HepG2 (cell line): ENCODE measurements around the gene PDLIM4. TPM values are rescaled to one million over a fixed set of nuclear protein-coding genes. Genes with fewer than 3 reads are reported as not detected.

Experiments
- ATAC-seq: fragments of 200-7000 bp; cut with Tn5 transposase; 3 replicates; pipeline ENCODE4 v1.9.1; 2020; ENCODE audit warnings: mild to moderate bottlenecking, moderate library complexity
- BruUV-seq: library from RNA; stranded (reverse); fragments of 400-500 nt; replicated peaks from 2 replicates; lab custom pipeline; 2021; lab: Mats Ljungman, UMichigan
- CTCF ChIA-PET: fragments of 300-600 bp; formaldehyde crosslinking; extraction: SDS; loops from one replicate; lab custom pipeline; 2021; ENCODE audit warnings: low total read pairs, inconsistent platforms, low intra/inter-chr PET ratio; lab: Yijun Ruan, JAX
- POLR2A ChIA-PET: fragments of 350-600 bp; sonication (Branson Sonifier 250); formaldehyde crosslinking; loops from one replicate; lab custom pipeline; 2020; ENCODE audit warnings: antibody characterized with exemption, inconsistent platforms; lab: Yijun Ruan, JAX
- DNase-seq: peaks from one replicate; pipeline ENCODE4 v3.0.0-alpha.2; 2015; ENCODE audit warnings: low spot score
- FAIRE-seq: peaks from 3 replicates; lab custom pipeline; 2011; peaks lifted over from hg19 to GRCh38; lab: Jason Lieb, UNC
- H2AFZ ChIP-seq: one replicate; pipeline ENCODE4 v1.6.1; 2011; ENCODE audit warnings: low read length, inconsistent platforms
- H3K27ac ChIP-seq: fragments of 300-600 bp; 3 replicates; pipeline ENCODE4 v1.8.0; 2011; ENCODE audit warnings: mixed run types, mild to moderate bottlenecking, mixed read lengths, low read length, inconsistent platforms; ENCODE audit not compliant: insufficient read depth; ENCODE audit errors: extremely low read length
- H3K27me3 ChIP-seq, 2 experiments: fragments of 200-600 bp in 1 of 2; 2 replicates in 1 of 2; 3 replicates in 1 of 2; pipeline versions ENCODE4 v1.6.0 to v1.8.0; 2011; ENCODE audit warnings: low read length in 2 of 2, mild to moderate bottlenecking in 2 of 2, moderate library complexity in 2 of 2, inconsistent platforms in 1 of 2; ENCODE audit not compliant: insufficient read depth in 2 of 2, control insufficient read depth in 1 of 2
- H3K36me3 ChIP-seq, 2 experiments: fragments of 200-600 bp in 1 of 2; replicated peaks in 1 of 2; 2 replicates in 1 of 2; 3 replicates in 1 of 2; pipeline versions ENCODE4 v1.5.1 to v1.8.0; 2011; ENCODE audit warnings: low read length in 2 of 2, inconsistent platforms in 1 of 2; ENCODE audit not compliant: insufficient read depth in 2 of 2, control insufficient read depth in 1 of 2
- H3K4me1 ChIP-seq: 2 replicates; pipeline ENCODE4 v1.5.1; 2012; ENCODE audit warnings: low read length, inconsistent platforms; ENCODE audit not compliant: insufficient read depth
- H3K4me2 ChIP-seq: 2 replicates; pipeline ENCODE4 v1.6.0; 2011; ENCODE audit warnings: low read depth, low read length, inconsistent platforms
- H3K4me3 ChIP-seq, 3 experiments: fragments of 200-600 bp in 1 of 3; sonication (generic), shearing (Covaris generic) in 1 of 3; replicated peaks in 1 of 3; 2 replicates each; pipeline ENCODE4 v1.5.1; 2011 to 2016; ENCODE audit warnings: low read length in 3 of 3, inconsistent platforms in 2 of 3, low read depth in 2 of 3, mild to moderate bottlenecking in 2 of 3, control low read depth in 1 of 3, mixed read lengths in 1 of 3; ENCODE audit not compliant: insufficient read depth in 1 of 3
- H3K79me2 ChIP-seq: one replicate; pipeline ENCODE4 v1.6.1; 2011; ENCODE audit warnings: low read length, inconsistent platforms; ENCODE audit not compliant: insufficient read depth
- H3K9ac ChIP-seq: 2 replicates; pipeline ENCODE4 v1.6.0; 2011; ENCODE audit warnings: mild to moderate bottlenecking, low read depth, low read length, inconsistent platforms; ENCODE audit not compliant: insufficient read depth
- H3K9me3 ChIP-seq: 2 replicates; pipeline ENCODE4 v1.5.1; 2012; ENCODE audit warnings: mild to moderate bottlenecking, low read length
- H4K20me1 ChIP-seq: 2 replicates; pipeline ENCODE4 v1.6.0; 2011; ENCODE audit warnings: inconsistent platforms, mild to moderate bottlenecking, low read length, moderate library complexity; ENCODE audit not compliant: insufficient read depth
- ELF1 ChIP-seq: sonication (generic); formaldehyde crosslinking; IDR thresholded peaks from 2 replicates; pipeline ENCODE4 v1.4.0; 2020; ENCODE audit warnings: missing genetic modification reagents
- ELF3 ChIP-seq: IDR thresholded peaks from 2 replicates; pipeline ENCODE4 v1.6.1; 2016; ENCODE audit warnings: missing genetic modification reagents, missing compliant biosample characterization
- ETV5 ChIP-seq: IDR thresholded peaks from 2 replicates; pipeline ENCODE4 v1.6.1; 2018; ENCODE audit warnings: missing biosample characterization, missing genetic modification reagents, inconsistent platforms, borderline replicate concordance
- GLI4 ChIP-seq: sonication (generic); formaldehyde crosslinking; IDR thresholded peaks from 2 replicates; pipeline ENCODE4 v1.5.1; 2020; ENCODE audit warnings: missing genetic modification reagents, mild to moderate bottlenecking, moderate library complexity, borderline replicate concordance
- GTF2F1 ChIP-seq: fragments of 150-350 bp; IDR thresholded peaks from 2 replicates; pipeline ENCODE4 v1.6.1; 2014; ENCODE audit warnings: low read length
- IRX3 ChIP-seq: sonication (generic); formaldehyde crosslinking; IDR thresholded peaks from 2 replicates; pipeline ENCODE4 v1.8.1; 2023; ENCODE audit warnings: mild to moderate bottlenecking, low read depth, missing genetic modification reagents, borderline replicate concordance
- MAFK ChIP-seq, 2 experiments: IDR thresholded peaks in 1 of 2; conservative IDR thresholded peaks in 1 of 2; 2 replicates each; pipeline ENCODE4 v1.6.1; 2011; ENCODE audit warnings: improper control_type of control experiment in 2 of 2, low read length in 2 of 2
- NPAS2 ChIP-seq: sonication (generic); formaldehyde crosslinking; IDR thresholded peaks from 2 replicates; pipeline ENCODE4 v1.8.0; 2022; ENCODE audit warnings: mild to moderate bottlenecking, missing genetic modification reagents, borderline replicate concordance
- SIX1 ChIP-seq: sonication (generic); formaldehyde crosslinking; IDR thresholded peaks from 2 replicates; pipeline ENCODE4 v1.4.0; 2020; ENCODE audit warnings: missing genetic modification reagents, borderline replicate concordance
- THYN1 ChIP-seq: sonication (generic); formaldehyde crosslinking; IDR thresholded peaks from 2 replicates; pipeline ENCODE4 v1.8.1; 2023; ENCODE audit warnings: low read depth, mild to moderate bottlenecking, moderate library complexity, missing genetic modification reagents, borderline replicate concordance
- ZKSCAN5 ChIP-seq: sonication (generic); formaldehyde crosslinking; IDR thresholded peaks from 2 replicates; pipeline ENCODE4 v1.5.1; 2020; ENCODE audit warnings: mild to moderate bottlenecking, missing genetic modification reagents
- ZNF678 ChIP-seq: sonication (generic); formaldehyde crosslinking; IDR thresholded peaks from 2 replicates; pipeline ENCODE4 v1.4.0; 2020; ENCODE audit warnings: mild to moderate bottlenecking, missing genetic modification reagents
- ZSCAN30 ChIP-seq: sonication (generic); formaldehyde crosslinking; IDR thresholded peaks from 2 replicates; pipeline ENCODE4 v1.5.0; 2020; ENCODE audit warnings: mild to moderate bottlenecking, missing genetic modification reagents
- WGBS: methylation state at CpG from one replicate; pipeline ENCODE4 v1.1.6; 2017; ENCODE audit warnings: low lambda C conversion rate; 5-methylcytosine and 5-hydroxymethylcytosine counted together
- in situ Hi-C: cut with HindIII; loops from 2 replicates; pipeline ENCODE4 v1.10.0; 2017; ENCODE audit warnings: low pct_unique_long_range_greater_than_20kb; ENCODE audit not compliant: extremely low pct_ligation_motif_present
- intact Hi-C: fragments of 100-400 bp; cut with micrococcal nuclease; formaldehyde crosslinking; loops from one replicate; pipeline ENCODE4 v1.10.0; 2022; ENCODE audit not compliant: unreplicated experiment
- polyA plus RNA-seq, 8 experiments: library from polyadenylated mRNA; depleted of rRNA in 3 of 8; stranded (reverse) in 7 of 8; unstranded in 1 of 8; fragments of >200 nt; fragmentation: Illumina TruSeq in 4 of 8; extraction: Trizol in 4 of 8; gene quantifications; 2 replicates each; pipeline versions ENCODE4 v1.2.1 to v1.2.3, GENCODE V29; 2011 to 2016; ENCODE audit warnings: low read depth in 4 of 8, missing spikeins in 1 of 8, mixed read lengths in 1 of 8; ENCODE audit not compliant: insufficient read depth in 1 of 8
- total RNA-seq, 5 experiments: library from RNA; depleted of rRNA; stranded (reverse); fragments of >200 nt; fragmentation: Illumina TruSeq; extraction: Trizol; gene quantifications; 2 replicates each; pipeline ENCODE4 v1.2.3, GENCODE V29; 2016; ENCODE audit warnings: low read depth in 1 of 5
- TF ChIP-seq, protein P1 (sequence below): sonication (generic); formaldehyde crosslinking; IDR thresholded peaks from 2 replicates; pipeline ENCODE4 v1.8.0; 2022; ENCODE audit warnings: mild to moderate bottlenecking, missing genetic modification reagents; ENCODE audit not compliant: insufficient replicate concordance
- TF ChIP-seq, protein P2 (sequence below): sonication (generic); formaldehyde crosslinking; IDR thresholded peaks from 2 replicates; pipeline ENCODE4 v1.4.0; 2020; ENCODE audit warnings: missing genetic modification reagents

Gene PDLIM4
- total and polyA plus RNA-seq, 2 of the 13 experiments (the other 11 are each of a cell fraction or from before 2014, with no cell fraction given), result 1.1 to 2.3 TPM

DNA sequence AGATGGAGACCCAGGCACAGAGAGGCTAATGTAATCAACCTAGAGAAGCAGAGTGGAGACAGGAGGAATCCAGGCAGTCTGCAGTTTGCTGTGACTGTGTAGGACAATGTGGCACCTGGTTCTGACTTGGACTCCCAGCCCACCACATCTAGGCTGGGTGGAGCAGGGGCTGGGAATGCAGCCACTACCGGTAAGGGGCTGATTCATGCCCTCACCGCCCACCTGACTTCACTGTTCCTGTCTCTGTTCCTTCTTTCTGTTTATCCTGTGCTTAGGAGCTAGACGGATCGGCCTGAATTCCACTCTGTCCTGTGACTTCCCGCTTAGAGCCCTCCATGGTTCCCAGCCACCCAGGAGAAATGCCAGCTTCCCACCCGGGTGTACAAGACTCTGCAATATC is 2.6 kb downstream of the PDLIM4 start:
- no peak overlapping the region for H2AFZ ChIP-seq
- H3K79me2 ChIP-seq, result no peaks in the 10 kb centered on the region
- CTCF ChIA-PET, result no interaction called here
- FAIRE-seq, result no peak
- H3K27ac ChIP-seq, result no peak overlapping the region
- no peak overlapping the region for H3K4me2 ChIP-seq
- TF ChIP-seq, protein P1, sequence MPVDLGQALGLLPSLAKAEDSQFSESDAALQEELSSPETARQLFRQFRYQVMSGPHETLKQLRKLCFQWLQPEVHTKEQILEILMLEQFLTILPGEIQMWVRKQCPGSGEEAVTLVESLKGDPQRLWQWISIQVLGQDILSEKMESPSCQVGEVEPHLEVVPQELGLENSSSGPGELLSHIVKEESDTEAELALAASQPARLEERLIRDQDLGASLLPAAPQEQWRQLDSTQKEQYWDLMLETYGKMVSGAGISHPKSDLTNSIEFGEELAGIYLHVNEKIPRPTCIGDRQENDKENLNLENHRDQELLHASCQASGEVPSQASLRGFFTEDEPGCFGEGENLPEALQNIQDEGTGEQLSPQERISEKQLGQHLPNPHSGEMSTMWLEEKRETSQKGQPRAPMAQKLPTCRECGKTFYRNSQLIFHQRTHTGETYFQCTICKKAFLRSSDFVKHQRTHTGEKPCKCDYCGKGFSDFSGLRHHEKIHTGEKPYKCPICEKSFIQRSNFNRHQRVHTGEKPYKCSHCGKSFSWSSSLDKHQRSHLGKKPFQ, result no peak
- TF ChIP-seq ETV5 (CRISPR knock-in tag) (no peak), THYN1 (CRISPR knock-in tag) (no peak), GLI4 (CRISPR knock-in tag) (no peak)
- TF ChIP-seq, all 625 proteins: peak for 0
- peaks cover 20% of the 10 kb centered on the region for H3K4me1 ChIP-seq
- POLR2A ChIA-PET, result interaction anchor here (0.5 kb wide), 1 partner anchor 12 kb away, joined by 4 read pairs; no protein-coding TSS in a partner anchor
- 56% methylated on average over 6 of the region's 6 CpGs for WGBS
- in situ Hi-C loops (no loop called here), intact Hi-C loops (no loop called here)
- H3K9ac ChIP-seq, result no peak overlapping the region
- H3K4me3 ChIP-seq, result no peak overlapping the region
- BruUV-seq, result no TSS peak
- no peaks in the 10 kb centered on the region for H3K9me3 ChIP-seq
- ATAC-seq (no peak), DNase-seq (no peak)
- peaks cover 12 to 34% of the 10 kb centered on the region in 2 experiments for H3K27me3 ChIP-seq
- H4K20me1 ChIP-seq, result no peaks in the 10 kb centered on the region
- no peaks in the 10 kb centered on the region for H3K36me3 ChIP-seq

DNA sequence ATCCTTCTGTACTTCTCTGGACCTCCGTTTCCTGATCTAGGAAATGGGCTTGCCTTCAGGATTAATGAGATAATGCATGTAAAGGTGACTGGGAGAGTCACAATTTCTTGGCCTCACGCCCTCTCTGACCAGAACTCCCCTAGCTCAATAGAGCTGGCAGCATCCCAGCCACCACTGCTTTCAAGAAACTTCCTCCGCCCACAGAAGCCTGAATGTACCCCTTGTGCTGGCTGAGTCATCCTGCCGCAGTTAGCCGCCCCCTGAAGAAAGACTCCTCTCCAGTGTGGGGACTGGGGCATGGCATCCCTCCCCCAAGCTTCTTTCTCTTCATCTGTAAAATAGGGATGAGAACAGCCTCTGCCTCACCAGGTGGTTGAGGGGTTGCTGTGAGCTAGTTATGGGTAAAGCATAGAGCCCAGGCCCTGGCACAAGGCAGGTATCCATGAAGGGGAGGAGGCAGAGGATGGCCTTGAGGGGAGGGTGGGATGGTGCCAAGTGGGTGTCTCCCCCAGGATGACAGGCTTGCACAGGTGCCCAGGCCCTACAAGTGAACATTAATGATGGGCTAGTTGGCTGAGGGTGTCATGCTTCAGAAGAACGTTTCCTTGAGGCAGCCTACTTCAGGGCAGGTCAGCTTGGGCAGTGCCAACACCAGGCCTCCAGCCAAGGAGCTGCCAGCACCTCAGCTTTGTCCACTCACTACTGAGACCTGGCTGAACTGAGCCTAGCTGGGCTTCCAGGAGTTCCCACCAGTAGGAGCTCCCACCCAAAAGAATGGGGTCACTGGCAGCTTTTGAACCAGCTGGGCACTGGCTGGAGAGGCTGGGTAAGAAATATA is 3.4 kb downstream of the PDLIM4 start:
- intact Hi-C loops, result no loop called here
- no peaks in the 10 kb centered on the region for H3K9me3 ChIP-seq
- POLR2A ChIA-PET, result no interaction called here
- BruUV-seq, result no TSS peak
- no peak overlapping the region for H3K9ac ChIP-seq
- H3K4me3 ChIP-seq, result no peak overlapping the region
- CTCF ChIA-PET, result no interaction called here
- no peaks in the 10 kb centered on the region for H3K36me3 ChIP-seq
- no peaks in the 10 kb centered on the region for H3K79me2 ChIP-seq
- H3K27ac ChIP-seq, result no peak overlapping the region
- H3K4me2 ChIP-seq, result no peak overlapping the region
- DNase-seq (no peak), ATAC-seq (no peak), FAIRE-seq (no peak)
- WGBS, result 76% methylated on average over 5 of the region's 6 CpGs
- H4K20me1 ChIP-seq, result no peaks in the 10 kb centered on the region
- in situ Hi-C loops, result no loop called here
- H3K4me1 ChIP-seq, result peaks cover 28% of the 10 kb centered on the region
- H3K27me3 ChIP-seq, result peaks cover 10 to 31% of the 10 kb centered on the region in 2 experiments
- no peak overlapping the region for H2AFZ ChIP-seq
- TF ChIP-seq ZNF678 (CRISPR knock-in tag) (no peak), ZKSCAN5 (CRISPR knock-in tag) (no peak), ZSCAN30 (no peak), MAFK (conservative IDR thresholded peaks at IDR 0.05 in 1 of 2, IDR thresholded peaks at IDR 0.05 in 1 of 2; ENCODE audit: low read length in 2 of 2) (no peak), SIX1 (CRISPR knock-in tag) (no peak), GTF2F1 (no peak), IRX3 (CRISPR knock-in tag) (no peak), NPAS2 (no peak), ELF1 (CRISPR knock-in tag) (no peak), ELF3 (CRISPR knock-in tag) (no peak)
- TF ChIP-seq, protein P2, sequence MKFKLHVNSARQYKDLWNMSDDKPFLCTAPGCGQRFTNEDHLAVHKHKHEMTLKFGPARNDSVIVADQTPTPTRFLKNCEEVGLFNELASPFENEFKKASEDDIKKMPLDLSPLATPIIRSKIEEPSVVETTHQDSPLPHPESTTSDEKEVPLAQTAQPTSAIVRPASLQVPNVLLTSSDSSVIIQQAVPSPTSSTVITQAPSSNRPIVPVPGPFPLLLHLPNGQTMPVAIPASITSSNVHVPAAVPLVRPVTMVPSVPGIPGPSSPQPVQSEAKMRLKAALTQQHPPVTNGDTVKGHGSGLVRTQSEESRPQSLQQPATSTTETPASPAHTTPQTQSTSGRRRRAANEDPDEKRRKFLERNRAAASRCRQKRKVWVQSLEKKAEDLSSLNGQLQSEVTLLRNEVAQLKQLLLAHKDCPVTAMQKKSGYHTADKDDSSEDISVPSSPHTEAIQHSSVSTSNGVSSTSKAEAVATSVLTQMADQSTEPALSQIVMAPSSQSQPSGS (CRISPR knock-in tag), result no peak
